HCT116 (cell line): ENCODE data around the gene GLIPR2. TPM values are rescaled to one million over a fixed set of nuclear protein-coding genes. Genes with fewer than 3 reads are reported as not detected.

Source experiments
- ATAC-seq: fragments of 200-7000 bp; cut with Tn5 transposase; 2 replicates; pipeline ENCODE4 v1.9.1; 2020; ENCODE audit warnings: mild to moderate bottlenecking, moderate library complexity
- BruUV-seq: library from RNA; stranded (reverse); fragments of 400-500 nt; replicated peaks from 2 replicates; lab custom pipeline; 2021; lab: Mats Ljungman, UMichigan
- CTCF ChIA-PET: fragments of 300-600 bp; sonication (Branson Sonifier 250); formaldehyde crosslinking; loops from one replicate; lab custom pipeline; 2021; ENCODE audit warnings: antibody characterized with exemption; lab: Charles Lee
- POLR2A ChIA-PET: fragments of 300-600, 350-600 bp; sonication (Branson Sonifier 250); formaldehyde crosslinking; loops from one replicate; lab custom pipeline; 2021; ENCODE audit warnings: antibody characterized with exemption; lab: Charles Lee
- RAD21 ChIA-PET, 2 experiments: fragments of 300-600 bp; sonication (Branson Sonifier 250); formaldehyde crosslinking; loops; one replicate each; lab custom pipeline; 2023; ENCODE audit warnings: low total read pairs in 2 of 2; ENCODE audit not compliant: uncharacterized antibody in 2 of 2, unreplicated experiment in 2 of 2, low non-redundant PET in 1 of 2; lab: Charles Lee
- DNase-seq: peaks from one replicate; pipeline ENCODE4 v3.0.0-alpha.2; 2010; ENCODE audit warnings: low read depth, low spot score
- H2AFZ ChIP-seq: fragments of 200-600 bp; shearing (Covaris generic), sonication (generic); 2 replicates; pipeline ENCODE4 v1.6.1; 2017; ENCODE audit warnings: low read depth, mixed run types, mixed read lengths, antibody characterized with exemption, low read length; ENCODE audit not compliant: poor library complexity, severe bottlenecking
- H3K27ac ChIP-seq: 2 replicates; pipeline ENCODE4 v1.5.1; 2012; ENCODE audit warnings: low read depth, low read length
- H3K27me3 ChIP-seq: fragments of 200-600 bp; sonication (generic); 2 replicates; pipeline ENCODE4 v1.6.1; 2016; ENCODE audit warnings: mixed run types, low read length, mixed read lengths; ENCODE audit not compliant: insufficient read depth
- H3K36me3 ChIP-seq, 2 experiments: fragments of 200-500 bp in 1 of 2; fragments of 200-600 bp in 1 of 2; sonication (Bioruptor generic) in 1 of 2; sonication (generic) in 1 of 2; 2 replicates each; pipeline versions ENCODE4 v1.5.1 to v1.6.1; 2014 to 2016; ENCODE audit warnings: low read length in 2 of 2, inconsistent platforms in 1 of 2, mixed read lengths in 1 of 2, mixed run types in 1 of 2; ENCODE audit not compliant: insufficient read depth in 2 of 2, control insufficient read depth in 1 of 2
- H3K4me1 ChIP-seq, 2 experiments: fragments of 200-600 bp in 1 of 2; sonication (generic) in 1 of 2; 2 replicates each; pipeline versions ENCODE4 v1.5.1 to v1.6.1; 2012 to 2017; ENCODE audit warnings: low read length in 2 of 2, inconsistent platforms in 1 of 2, mild to moderate bottlenecking in 1 of 2, mixed read lengths in 1 of 2, mixed run types in 1 of 2, moderate library complexity in 1 of 2; ENCODE audit not compliant: insufficient read depth in 2 of 2, control insufficient read depth in 1 of 2
- H3K4me2 ChIP-seq: fragments of 200-600 bp; sonication (generic); 2 replicates; pipeline ENCODE4 v1.6.1; 2017; ENCODE audit warnings: mixed run types, low read length, mixed read lengths
- H3K4me3 ChIP-seq, 2 experiments: fragments of 200-600 bp in 1 of 2; sonication (generic) in 1 of 2; replicated peaks in 1 of 2; 2 replicates each; pipeline ENCODE4 v1.5.1; 2011 to 2016; ENCODE audit warnings: low read length in 2 of 2, control low read depth in 1 of 2, low read depth in 1 of 2, mild to moderate bottlenecking in 1 of 2, mixed read lengths in 1 of 2, mixed run types in 1 of 2
- H3K79me2 ChIP-seq: fragments of 200-600 bp; sonication (generic); 2 replicates; pipeline ENCODE4 v1.6.1; 2017; ENCODE audit warnings: mild to moderate bottlenecking, mixed run types, low read length, moderate library complexity, mixed read lengths; ENCODE audit not compliant: insufficient read depth
- H3K9ac ChIP-seq: fragments of 200-600 bp; sonication (generic); 2 replicates; pipeline ENCODE4 v1.6.1; 2016; ENCODE audit warnings: low read length, mixed read lengths
- H3K9me2 ChIP-seq: fragments of 200-600 bp; sonication (generic), shearing (Covaris generic); 2 replicates; pipeline ENCODE4 v1.6.1; 2017; ENCODE audit warnings: mixed run types, mild to moderate bottlenecking, moderate library complexity; ENCODE audit not compliant: insufficient read depth
- H3K9me3 ChIP-seq, 2 experiments: fragments of 200-500 bp in 1 of 2; fragments of 200-600 bp in 1 of 2; sonication (Bioruptor generic) in 1 of 2; sonication (generic) in 1 of 2; 2 replicates each; pipeline ENCODE4 v1.6.1; 2014 to 2017; ENCODE audit warnings: low read length in 2 of 2, mixed read lengths in 2 of 2, inconsistent platforms in 1 of 2, low read depth in 1 of 2, mild to moderate bottlenecking in 1 of 2, mixed run types in 1 of 2, moderate library complexity in 1 of 2; ENCODE audit not compliant: control insufficient read depth in 1 of 2, insufficient read depth in 1 of 2
- H4K20me1 ChIP-seq: fragments of 200-600 bp; sonication (generic), shearing (Covaris generic); 2 replicates; pipeline ENCODE4 v1.6.1; 2017; ENCODE audit warnings: mixed run types, mild to moderate bottlenecking, moderate library complexity; ENCODE audit not compliant: insufficient read depth
- ATF3 ChIP-seq: IDR thresholded peaks from 2 replicates; pipeline ENCODE4 v1.6.1; 2012
- EGR1 ChIP-seq: IDR thresholded peaks from 2 replicates; pipeline ENCODE4 v1.6.1; 2012; ENCODE audit warnings: low read depth
- EZH2 ChIP-seq: fragments of 200-600 bp; sonication (generic); IDR thresholded peaks from 2 replicates; pipeline ENCODE4 v1.6.1; 2017; ENCODE audit warnings: antibody characterized with exemption, mixed run types
- FOSL1 ChIP-seq: IDR thresholded peaks from 2 replicates; pipeline ENCODE4 v1.6.1; 2012; ENCODE audit warnings: low read depth
- JUND ChIP-seq: IDR thresholded peaks from 2 replicates; pipeline ENCODE4 v1.6.1; 2012
- POLR2A ChIP-seq: IDR thresholded peaks from 2 replicates; pipeline ENCODE4 v1.7.0; 2011; ENCODE audit warnings: borderline replicate concordance; ENCODE audit not compliant: insufficient read depth, insufficient read length; ENCODE audit errors: extremely low read depth
- SIN3A ChIP-seq: IDR thresholded peaks from 2 replicates; pipeline ENCODE4 v1.6.1; 2012; ENCODE audit warnings: low read depth
- ZBTB33 ChIP-seq: IDR thresholded peaks from 2 replicates; pipeline ENCODE4 v1.6.1; 2011; ENCODE audit warnings: mild to moderate bottlenecking, low read length, moderate library complexity; ENCODE audit not compliant: insufficient replicate concordance; ENCODE audit errors: extremely low read depth
- ZFX ChIP-seq: fragments of 450-650 bp; IDR thresholded peaks from 2 replicates; pipeline ENCODE4 v1.6.1; 2017
- intact Hi-C: fragments of 100-400 bp; cut with micrococcal nuclease; formaldehyde crosslinking; loops from 2 replicates; pipeline ENCODE4 v1.10.0; 2022
- total RNA-seq: library from RNA; stranded (reverse); gene quantifications from one replicate; pipeline ENCODE4 v1.2.1, GENCODE V29; 2021; ENCODE audit not compliant: unreplicated experiment

GLIPR2 gene
- total RNA-seq, 1 experiment from 2014 or later = 14.5 TPM

- ATAC-seq = no peak
- H3K9me2 ChIP-seq = no peaks in the 10 kb centered on the region
- no peaks in the 10 kb centered on the region for H3K4me1 ChIP-seq
- H3K27ac ChIP-seq = no peak overlapping the region
- ChIA-PET CTCF (no interaction called here), RAD21 (no interaction called here), POLR2A (no interaction called here)
- no peaks in the 10 kb centered on the region for H4K20me1 ChIP-seq
- H2AFZ ChIP-seq = no peak overlapping the region
- no peaks in the 10 kb centered on the region for H3K27me3 ChIP-seq
- H3K79me2 ChIP-seq = no peaks in the 10 kb centered on the region
- no peaks in the 10 kb centered on the region for H3K36me3 ChIP-seq
- no peak overlapping the region for H3K4me3 ChIP-seq
- H3K9me3 ChIP-seq = no peaks in the 10 kb centered on the region
- H3K9ac ChIP-seq = no peak overlapping the region
- BruUV-seq = no TSS peak
- no peak overlapping the region for H3K4me2 ChIP-seq
- intact Hi-C loops = no loop called here
- DNase-seq = no peak
- TF ChIP-seq ATF3 (no peak), FOSL1 (no peak), ZFX (no peak), SIN3A (no peak)
Measured at GRCh38 chr9:36120705-36121104, 15.8 kb upstream of the GLIPR2 start.

GRCh38 chr9:36121971-36122370 is 14.6 kb upstream of the GLIPR2 start:
- Histone ChIP-seq H3K36me3 (no peaks in the 10 kb centered on the region), H3K4me1 (no peaks in the 10 kb centered on the region), H3K4me2 (no peak overlapping the region), H3K79me2 (no peaks in the 10 kb centered on the region), H3K9me3 (no peaks in the 10 kb centered on the region), H3K27ac (no peak overlapping the region), H3K27me3 (no peaks in the 10 kb centered on the region), H3K4me3 (no peak overlapping the region), H3K9me2 (no peaks in the 10 kb centered on the region), H2AFZ (no peak overlapping the region), H4K20me1 (no peaks in the 10 kb centered on the region), H3K9ac (no peak overlapping the region)
- intact Hi-C loops = no loop called here
- ChIA-PET CTCF (no interaction called here), POLR2A (no interaction called here), RAD21 (no interaction called here)
- TF ChIP-seq EZH2 (no peak), ZBTB33 (no peak), POLR2A (no peak), EGR1 (no peak), ZFX (no peak), JUND (no peak)
- ATAC-seq = no peak
- no TSS peak for BruUV-seq
- no peak for DNase-seq
